GM18868 (cell line): ENCODE measurements around the gene SERPINB5.
A peak's percentile ranks its signal among the peaks of the same experiment; 100 is the strongest.

Experiments
- ATAC-seq: cut with Tn5 transposase; IDR thresholded peaks from one replicate; pipeline ENCODE4 v1.9.1; 2021; ENCODE audit warnings: mild to moderate bottlenecking, moderate library complexity; ENCODE audit not compliant: unreplicated experiment

The SERPINB5 gene

GRCh38 chr18:63467699-63468098 lies 9.1 kb upstream of the SERPINB5 start:
- no peak for ATAC-seq

DNA sequence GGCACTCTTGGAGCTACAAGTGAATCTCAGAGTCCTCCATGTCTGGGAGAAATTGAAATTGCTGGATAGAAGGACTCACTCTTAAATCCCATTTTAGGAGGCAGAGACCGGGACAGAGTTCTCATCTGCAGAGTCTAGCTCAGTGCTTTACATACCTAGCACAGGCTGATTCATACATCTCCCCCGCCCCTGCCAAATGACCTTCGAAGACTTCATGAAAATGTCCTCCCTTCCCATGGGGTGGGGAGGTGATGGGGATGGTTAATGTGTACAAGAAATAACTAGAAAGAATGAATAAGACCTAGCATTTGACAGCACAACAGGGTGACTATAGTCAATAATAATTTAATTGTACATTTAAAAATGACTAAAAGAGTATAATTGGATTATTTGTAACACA lies 8.2 kb upstream of the SERPINB5 start:
- no peak for ATAC-seq

DNA sequence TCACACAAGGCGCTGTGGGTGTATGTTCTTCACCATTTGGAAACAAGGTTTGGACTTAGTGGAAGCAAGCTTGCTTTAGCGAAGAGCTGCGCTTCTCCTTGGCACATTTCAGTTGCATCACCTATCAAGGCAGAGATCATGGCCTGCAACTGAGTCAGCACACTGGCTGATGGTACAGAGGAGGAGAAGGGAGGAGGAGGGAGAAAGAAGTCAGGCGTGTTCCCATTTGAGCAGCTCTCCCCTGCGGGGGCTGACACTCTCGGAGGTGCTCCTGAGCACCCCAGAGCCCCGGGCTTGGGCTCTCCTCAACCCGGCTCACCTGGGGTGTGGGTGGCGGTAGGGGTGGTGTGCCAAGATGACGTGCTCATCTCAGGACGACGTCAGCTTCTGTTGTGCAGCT lies 6.0 kb upstream of the SERPINB5 start:
- ATAC-seq: no peak

GRCh38 chr18:63472380-63472779 lies 4.4 kb upstream of the SERPINB5 start:
- no peak for ATAC-seq

DNA sequence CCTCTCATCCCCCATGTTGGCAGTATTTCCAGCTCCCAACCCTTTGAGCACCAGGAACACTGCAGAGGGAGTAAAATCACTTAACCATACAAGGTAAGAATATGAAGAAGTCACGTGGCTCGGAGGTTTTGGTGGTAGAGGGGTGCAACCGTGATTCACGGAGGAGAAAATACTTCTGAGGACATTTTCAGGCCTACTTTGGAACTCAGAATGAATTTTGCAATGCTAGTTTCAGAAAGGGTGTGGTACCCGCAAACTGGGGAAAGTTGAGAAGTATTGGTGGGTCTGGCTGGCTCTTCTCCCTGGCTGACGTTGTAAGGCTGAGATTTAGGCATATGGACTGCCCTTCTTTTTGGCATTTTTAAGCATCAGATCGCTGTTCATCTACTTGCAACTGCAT lies 442 bp downstream of the SERPINB5 start:
- no peak for ATAC-seq

- ATAC-seq: no peak
Observed at GRCh38 chr18:63477968-63478367, 1.2 kb downstream of the SERPINB5 start.

DNA sequence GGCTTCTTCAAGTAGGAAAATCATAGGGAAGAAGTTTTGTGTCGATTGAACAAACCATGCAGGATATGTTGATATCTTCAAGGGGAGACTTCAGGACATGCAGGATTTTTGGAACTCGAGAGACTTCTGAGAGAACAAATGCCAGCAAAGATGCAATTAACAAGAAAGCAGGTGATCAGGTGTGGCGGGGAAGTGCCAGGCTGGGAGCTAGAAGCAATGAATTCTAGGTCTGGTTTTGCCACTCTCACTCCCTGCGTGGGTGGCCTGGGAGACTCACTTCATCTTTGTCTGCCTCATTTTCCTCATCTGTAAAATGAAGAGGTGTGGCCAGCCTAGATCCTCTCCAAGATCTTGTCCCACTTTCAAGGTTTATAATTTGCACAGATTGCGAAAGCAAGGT lies 3.1 kb downstream of the SERPINB5 start:
- ATAC-seq: no peak

- no peak for ATAC-seq
Observed at GRCh38 chr18:63480476-63480875, 3.7 kb downstream of the SERPINB5 start.

- ATAC-seq: no peak
Observed at GRCh38 chr18:63480915-63481314, 4.2 kb downstream of the SERPINB5 start.

DNA sequence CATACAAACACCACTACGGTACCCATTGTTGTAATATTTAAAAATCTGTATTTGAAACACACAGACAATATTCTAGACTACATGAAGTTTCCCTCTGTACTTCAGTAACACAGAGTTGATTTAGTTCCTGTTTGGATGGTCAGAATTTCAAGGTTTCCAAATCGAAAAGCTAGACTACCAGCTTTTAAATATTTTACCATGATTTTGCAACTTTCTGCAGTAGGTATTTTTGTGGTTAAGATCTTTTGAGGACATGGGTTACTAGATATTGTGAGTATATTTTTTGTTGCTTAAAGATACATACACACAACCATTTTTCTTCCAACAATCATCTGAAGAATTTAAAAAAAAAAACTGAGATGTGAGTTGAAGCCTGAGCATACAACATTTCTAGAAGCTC lies 10.9 kb downstream of the SERPINB5 start:
- ATAC-seq: no peak

DNA sequence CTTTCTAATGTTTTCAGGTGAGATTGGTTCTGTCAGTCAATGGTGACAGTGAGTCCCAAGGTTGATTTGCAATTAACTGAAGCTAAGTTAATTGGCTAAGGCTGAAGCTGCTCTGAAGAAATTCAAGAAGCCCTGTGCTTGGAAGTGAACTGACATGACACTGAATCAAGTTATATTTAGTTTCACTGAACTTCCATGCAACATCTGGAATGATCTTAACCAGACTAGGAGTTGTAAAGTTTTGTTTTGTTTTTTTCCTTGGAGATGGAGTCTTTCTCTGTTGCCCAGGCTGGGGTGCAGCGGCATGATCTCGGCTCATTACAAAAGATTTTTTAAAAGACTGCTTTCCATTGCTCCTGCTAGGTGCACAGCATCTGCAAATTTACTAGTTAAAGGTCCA lies 11.4 kb downstream of the SERPINB5 start:
- ATAC-seq: no peak

DNA sequence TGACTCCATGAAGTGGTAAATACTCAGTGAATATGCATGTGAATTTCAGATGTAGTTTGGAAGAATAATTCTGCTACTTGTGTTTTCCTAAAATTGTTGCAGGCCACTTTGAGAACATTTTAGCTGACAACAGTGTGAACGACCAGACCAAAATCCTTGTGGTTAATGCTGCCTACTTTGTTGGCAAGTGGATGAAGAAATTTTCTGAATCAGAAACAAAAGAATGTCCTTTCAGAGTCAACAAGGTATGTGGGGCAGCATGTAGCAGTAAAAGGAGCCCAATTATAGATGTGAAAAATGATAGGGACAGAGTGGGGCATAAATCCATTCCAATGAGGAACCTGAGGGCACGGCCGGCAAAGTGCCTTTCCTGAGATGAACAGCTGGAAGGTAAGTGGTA lies 16.1 kb downstream of the SERPINB5 start:
- ATAC-seq: no peak

DNA sequence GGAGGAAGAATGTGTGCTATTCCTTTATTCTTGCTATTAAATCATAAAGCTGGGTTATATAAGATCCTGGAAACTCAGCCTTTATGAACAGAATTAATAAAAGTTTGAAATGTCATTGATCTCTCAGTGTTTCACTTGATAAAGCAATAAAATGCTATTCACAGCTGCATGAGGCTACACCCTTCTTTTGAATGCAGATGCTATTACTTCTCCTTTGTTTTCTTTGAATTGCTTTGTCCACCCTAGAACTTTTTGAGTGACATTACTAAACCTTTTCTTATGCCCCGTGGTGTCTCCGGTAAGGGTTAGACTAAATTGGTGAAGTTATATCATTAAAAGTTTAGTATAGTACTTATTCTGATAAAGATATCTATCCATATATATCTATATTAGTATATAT lies 18.9 kb downstream of the SERPINB5 start:
- no peak for ATAC-seq

DNA sequence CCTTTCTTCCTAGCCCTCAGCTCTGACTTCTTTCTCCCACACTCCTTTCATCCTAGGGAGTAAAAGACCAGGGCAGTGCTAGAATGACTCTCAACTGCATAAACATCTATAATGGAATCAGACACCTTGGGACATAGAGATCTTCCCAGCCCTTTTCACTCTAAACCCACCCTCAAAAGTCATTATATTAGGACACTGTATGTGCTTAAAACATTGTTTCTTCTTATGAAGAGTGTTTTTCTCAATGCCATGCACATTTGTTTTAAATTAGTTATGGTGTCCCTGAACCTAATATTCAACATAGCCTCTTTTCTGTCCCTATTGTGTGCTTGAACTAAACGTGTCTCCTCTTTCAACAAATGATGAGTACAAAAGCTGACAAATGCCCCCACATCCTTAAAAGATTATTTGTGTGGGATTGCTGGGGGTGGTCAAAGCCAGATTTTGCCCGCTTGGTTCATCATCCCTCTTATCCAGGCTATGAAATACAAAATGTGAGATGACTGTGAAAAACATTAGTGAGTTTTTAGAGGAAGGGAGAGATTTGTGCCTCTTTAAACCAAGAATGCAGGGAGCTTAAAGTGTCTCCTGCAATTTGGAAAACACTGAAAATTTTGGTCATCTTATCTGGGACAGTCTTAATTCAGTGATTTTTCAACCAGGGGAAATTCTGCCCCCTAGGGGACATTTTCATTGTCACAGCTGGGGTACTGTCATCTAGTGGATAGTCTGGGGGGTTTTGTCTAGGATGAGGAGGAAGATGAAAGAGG lies 29.0 kb downstream of the SERPINB5 start:
- ATAC-seq: peak; percentile 66

- no peak for ATAC-seq
Observed at GRCh38 chr18:63506336-63506646, 29.5 kb downstream of the SERPINB5 start.

- ATAC-seq: no peak
Observed at GRCh38 chr18:63508596-63508995, 31.8 kb downstream of the SERPINB5 start.

DNA sequence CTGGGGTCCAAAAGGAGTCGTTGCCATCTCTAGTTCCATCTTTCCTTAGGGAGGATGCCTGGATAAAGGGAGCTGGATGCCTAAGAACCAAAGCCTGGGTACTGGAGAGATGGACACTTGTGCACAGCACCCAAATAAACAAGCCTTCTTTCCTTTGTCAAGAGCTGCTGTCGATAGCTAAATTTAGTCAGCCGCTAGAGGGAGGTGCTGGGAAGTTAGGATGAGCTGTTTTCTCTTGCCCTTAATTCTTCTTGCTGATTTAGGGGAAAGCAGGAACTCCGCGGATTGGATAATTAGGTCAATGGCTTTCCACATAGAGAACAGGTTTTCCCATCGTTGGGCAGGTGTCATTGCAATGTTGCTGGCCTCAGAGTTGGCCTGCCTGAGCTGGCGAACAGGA lies 34.5 kb downstream of the SERPINB5 start:
- no peak for ATAC-seq

- no peak for ATAC-seq
Observed at GRCh38 chr18:63514326-63514725, 37.6 kb downstream of the SERPINB5 start.

- no peak for ATAC-seq
Observed at GRCh38 chr18:63514888-63515678, 38.3 kb downstream of the SERPINB5 start.

GRCh38 chr18:63515801-63516200 lies 39.0 kb downstream of the SERPINB5 start:
- no peak for ATAC-seq

GRCh38 chr18:63518178-63519012 lies 41.6 kb downstream of the SERPINB5 start:
- peak; percentile 94 for ATAC-seq
